ENCODE results near the gene ZNF507.
"Not testable (repeated sequence)": the region's sequence is repeated elsewhere in the genome, so short reads cannot be mapped to it uniquely, and the experiment has no call there.

DNA sequence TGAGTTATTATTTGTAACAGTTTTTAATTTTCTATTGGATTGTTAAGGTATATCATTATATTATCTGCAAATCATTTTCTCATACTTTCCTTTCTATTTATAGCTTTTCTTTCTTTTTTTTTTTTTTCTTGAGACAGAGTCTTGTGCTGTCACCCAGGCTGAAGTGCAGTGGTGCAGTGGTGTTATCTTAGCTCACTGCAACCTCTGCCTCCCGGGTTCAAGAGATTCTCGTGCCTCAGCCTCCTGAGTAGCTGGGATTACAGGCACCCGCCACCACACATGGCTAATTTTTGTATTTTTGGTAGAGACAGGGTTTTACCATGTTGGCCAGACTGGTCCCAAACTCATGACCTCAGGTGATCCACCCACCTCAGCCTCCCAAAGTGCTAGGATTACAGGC lies 29.0 kb downstream of the ZNF507 start:
- TF ChIP-seq CTCF (IDR thresholded peaks at IDR 0.05); POLR2A (IDR thresholded peaks at IDR 0.05); POLR2AphosphoS5 (IDR thresholded peaks at IDR 0.05); EP300 (IDR thresholded peaks at IDR 0.05; ENCODE audit: low read depth): not testable (repeated sequence)

Data from transverse colon (tissue), 4 donors.